Caco-2 (cell line): ENCODE results near the gene CHRNA7. TPM values are rescaled to one million over a fixed set of nuclear protein-coding genes. Genes with fewer than 3 reads are reported as not detected.

Experiments
- BruUV-seq: library from RNA; stranded (reverse); fragments of 400-500 nt; replicated peaks from 2 replicates; lab custom pipeline; 2021; lab: Mats Ljungman, UMichigan
- CTCF ChIA-PET: fragments of 300-600 bp; sonication (Branson Sonifier 250); formaldehyde crosslinking; loops from one replicate; lab custom pipeline; 2022; ENCODE audit warnings: antibody characterized with exemption; lab: Charles Lee
- POLR2A ChIA-PET: fragments of 300-600 bp; sonication (Branson Sonifier 250); formaldehyde crosslinking; loops from one replicate; lab custom pipeline; 2022; ENCODE audit warnings: antibody characterized with exemption; lab: Charles Lee
- DNase-seq, 2 experiments: peaks; one replicate each; pipeline versions ENCODE4 v3.0.0 to v3.0.0-alpha.2; 2020 to 2022
- H3K27me3 ChIP-seq: replicated peaks from 2 replicates; pipeline ENCODE4 v1.6.0; 2011; ENCODE audit warnings: low read length; ENCODE audit not compliant: control insufficient read depth, insufficient read depth
- H3K36me3 ChIP-seq: 2 replicates; pipeline ENCODE4 v1.5.1; 2011; ENCODE audit warnings: low read length; ENCODE audit not compliant: control insufficient read depth, insufficient read depth
- H3K4me1 ChIP-seq: fragments of 250-450 bp; sonication (Bioruptor Pico); 2 replicates; pipeline ENCODE4 v1.5.1; 2020; ENCODE audit warnings: mild to moderate bottlenecking
- H3K4me3 ChIP-seq: 2 replicates; pipeline ENCODE4 v1.5.1; 2011; ENCODE audit warnings: low read depth, mild to moderate bottlenecking, control low read depth, low read length
- H3K9me3 ChIP-seq: fragments of 250-450 bp; sonication (Bioruptor Pico); 2 replicates; pipeline ENCODE4 v1.5.1; 2020; ENCODE audit warnings: mild to moderate bottlenecking, moderate library complexity
- H3K27ac Mint-ChIP-seq: one replicate; pipeline ENCODE4 v1.8.0; 2022; ENCODE audit warnings: mixed read lengths; ENCODE audit not compliant: unreplicated experiment
- H3K27me3 Mint-ChIP-seq: one replicate; pipeline ENCODE4 v1.8.0; 2022; ENCODE audit warnings: mixed read lengths; ENCODE audit not compliant: insufficient read depth, unreplicated experiment
- H3K36me3 Mint-ChIP-seq: one replicate; pipeline ENCODE4 v1.8.0; 2022; ENCODE audit warnings: mild to moderate bottlenecking, mixed read lengths; ENCODE audit not compliant: insufficient read depth, unreplicated experiment
- H3K4me1 Mint-ChIP-seq: one replicate; pipeline ENCODE4 v1.8.0; 2022; ENCODE audit warnings: low read depth, mixed read lengths; ENCODE audit not compliant: unreplicated experiment
- H3K4me3 Mint-ChIP-seq: one replicate; pipeline ENCODE4 v1.8.0; 2022; ENCODE audit warnings: mild to moderate bottlenecking, moderate library complexity, mixed read lengths; ENCODE audit not compliant: unreplicated experiment
- H3K9me3 Mint-ChIP-seq: one replicate; pipeline ENCODE4 v1.8.0; 2022; ENCODE audit warnings: mixed read lengths; ENCODE audit not compliant: unreplicated experiment
- CTCF ChIP-seq, 2 experiments: fragments of 200-600 bp in 1 of 2; IDR thresholded peaks; 1 replicate in 1 of 2; 2 replicates in 1 of 2; pipeline versions ENCODE4 v1.5.1 to v1.8.0; 2011 to 2022; ENCODE audit warnings: antibody characterized with exemption in 1 of 2, control low read depth in 1 of 2, inconsistent platforms in 1 of 2, low read depth in 1 of 2, low read length in 1 of 2, mild to moderate bottlenecking in 1 of 2, moderate library complexity in 1 of 2; ENCODE audit not compliant: insufficient read depth in 1 of 2, severe bottlenecking in 1 of 2, unreplicated experiment in 1 of 2
- intact Hi-C: fragments of 100-400 bp; cut with micrococcal nuclease; formaldehyde crosslinking; loops from one replicate; pipeline ENCODE4 v1.10.0; 2022; ENCODE audit not compliant: unreplicated experiment
- total RNA-seq: library from RNA; stranded (reverse); gene quantifications from 2 replicates; pipeline ENCODE4 v1.2.3, GENCODE V29; 2022

Gene CHRNA7
- total RNA-seq, 1 experiment from 2014 or later, result 0.11 TPM

- no peaks in the 10 kb centered on the region for H3K27me3 ChIP-seq
- H3K4me3 Mint-ChIP-seq, result no peak overlapping the region
- intact Hi-C loops, result no loop called here
- no peaks in the 10 kb centered on the region for H3K36me3 ChIP-seq
- CTCF ChIA-PET, result no interaction called here
- no peak overlapping the region for H3K27ac Mint-ChIP-seq
- no peak for TF ChIP-seq CTCF (IDR thresholded peaks at IDR 0.05; ENCODE audit: insufficient read depth in 1 of 2, low read depth in 1 of 2, low read length in 1 of 2, severe bottlenecking in 1 of 2, unreplicated experiment in 1 of 2)
- peaks cover 9% of the 10 kb centered on the region for H3K27me3 Mint-ChIP-seq
- no peak for DNase-seq
- H3K9me3 ChIP-seq, result no peaks in the 10 kb centered on the region
- H3K4me1 Mint-ChIP-seq, result no peaks in the 10 kb centered on the region
- no peaks in the 10 kb centered on the region for H3K9me3 Mint-ChIP-seq
- H3K36me3 Mint-ChIP-seq, result no peaks in the 10 kb centered on the region
- H3K4me1 ChIP-seq, result no peaks in the 10 kb centered on the region
- no TSS peak for BruUV-seq
- H3K4me3 ChIP-seq, result no peak overlapping the region
- POLR2A ChIA-PET, result no interaction called here
These were observed 22.9 kb upstream of the CHRNA7 start for GRCh38 chr15:32007355-32007960.

GRCh38 chr15:32014953-32015352, 15.4 kb upstream of the CHRNA7 start:
- H3K9me3 Mint-ChIP-seq, result no peaks in the 10 kb centered on the region
- H3K4me3 ChIP-seq, result no peak overlapping the region
- intact Hi-C loops, result no loop called here
- H3K4me1 Mint-ChIP-seq, result no peaks in the 10 kb centered on the region
- BruUV-seq, result no TSS peak
- no peaks in the 10 kb centered on the region for H3K4me1 ChIP-seq
- no peaks in the 10 kb centered on the region for H3K36me3 ChIP-seq
- no peak for DNase-seq
- TF ChIP-seq CTCF (IDR thresholded peaks at IDR 0.05; ENCODE audit: insufficient read depth in 1 of 2, low read depth in 1 of 2, low read length in 1 of 2, severe bottlenecking in 1 of 2, unreplicated experiment in 1 of 2), result no peak
- POLR2A ChIA-PET, result no interaction called here
- no peaks in the 10 kb centered on the region for H3K9me3 ChIP-seq
- no peak overlapping the region for H3K27ac Mint-ChIP-seq
- H3K36me3 Mint-ChIP-seq, result no peaks in the 10 kb centered on the region
- CTCF ChIA-PET, result no interaction called here
- no peaks in the 10 kb centered on the region; the same call in 1 of the 2 replicates for H3K27me3 ChIP-seq
- H3K4me3 Mint-ChIP-seq, result no peak overlapping the region
- peaks cover 6% of the 10 kb centered on the region for H3K27me3 Mint-ChIP-seq

- Mint-ChIP-seq H3K27me3 (peaks cover 20% of the 10 kb centered on the region), H3K4me3 (no peak overlapping the region), H3K9me3 (no peaks in the 10 kb centered on the region), H3K36me3 (no peaks in the 10 kb centered on the region), H3K4me1 (no peaks in the 10 kb centered on the region), H3K27ac (no peak overlapping the region)
- no peaks in the 10 kb centered on the region for H3K4me1 ChIP-seq
- no peak for TF ChIP-seq CTCF (IDR thresholded peaks at IDR 0.05; ENCODE audit: insufficient read depth in 1 of 2, low read depth in 1 of 2, low read length in 1 of 2, severe bottlenecking in 1 of 2, unreplicated experiment in 1 of 2)
- intact Hi-C loops, result no loop called here
- H3K4me3 ChIP-seq, result no peak overlapping the region
- no peak for DNase-seq
- no peaks in the 10 kb centered on the region for H3K9me3 ChIP-seq
- no peaks in the 10 kb centered on the region; the same call in 1 of the 2 replicates for H3K27me3 ChIP-seq
- ChIA-PET CTCF (no interaction called here), POLR2A (no interaction called here)
- H3K36me3 ChIP-seq, result no peaks in the 10 kb centered on the region
- no TSS peak for BruUV-seq
These were observed 10.2 kb upstream of the CHRNA7 start for GRCh38 chr15:32020156-32020555.
